CD4-positive, alpha-beta T cell treated with Interleukin-2 at 100 ng/mL for 4 hours (primary cell): Measurements from ENCODE around the gene RIMBP2.

Experiments used
- DNase-seq: peaks from one replicate; pipeline ENCODE4 v3.0.0-alpha.2; 2020; ENCODE audit warnings: low spot score

RIMBP2 gene

DNA sequence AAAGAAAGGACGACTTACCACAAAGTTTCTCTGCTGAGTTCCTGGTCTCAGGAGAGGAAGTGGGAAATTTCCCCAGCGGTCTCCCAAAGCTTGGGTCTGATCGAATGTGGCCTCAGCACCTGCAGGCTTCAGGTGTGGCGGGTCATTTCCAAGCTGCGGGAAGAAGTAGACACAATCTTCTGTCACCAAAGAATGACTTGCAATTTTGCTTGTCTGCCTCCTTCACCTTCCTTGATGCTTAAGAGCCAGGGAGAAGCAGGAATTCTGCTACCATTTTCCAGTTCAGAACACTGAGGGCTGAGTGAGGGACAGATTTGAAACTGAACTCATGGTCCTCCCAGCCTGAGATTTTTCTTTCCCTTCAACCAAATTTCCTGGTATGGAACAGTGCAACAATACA lies 87.8 kb downstream of the RIMBP2 start:
- DNase-seq: no peak

DNA sequence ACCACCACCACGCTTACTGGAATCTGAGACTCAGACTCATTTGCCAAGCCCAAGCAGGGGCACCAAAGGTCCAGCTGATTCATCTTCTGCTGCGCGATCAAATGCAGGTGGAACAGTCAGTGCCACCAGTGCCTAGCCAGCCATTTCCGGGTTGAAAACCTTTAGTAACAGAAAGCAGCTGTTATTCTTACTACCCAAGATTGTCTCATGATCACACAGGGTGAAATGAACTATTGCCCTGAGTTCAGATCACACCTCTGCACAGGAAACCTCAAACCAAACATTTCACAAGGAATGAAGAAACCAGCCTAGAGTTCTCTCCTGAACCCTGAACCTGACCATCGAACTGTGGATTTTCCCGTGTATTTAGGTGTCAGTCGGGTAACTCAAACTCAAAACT lies 88.9 kb downstream of the RIMBP2 start:
- DNase-seq: no peak

DNA sequence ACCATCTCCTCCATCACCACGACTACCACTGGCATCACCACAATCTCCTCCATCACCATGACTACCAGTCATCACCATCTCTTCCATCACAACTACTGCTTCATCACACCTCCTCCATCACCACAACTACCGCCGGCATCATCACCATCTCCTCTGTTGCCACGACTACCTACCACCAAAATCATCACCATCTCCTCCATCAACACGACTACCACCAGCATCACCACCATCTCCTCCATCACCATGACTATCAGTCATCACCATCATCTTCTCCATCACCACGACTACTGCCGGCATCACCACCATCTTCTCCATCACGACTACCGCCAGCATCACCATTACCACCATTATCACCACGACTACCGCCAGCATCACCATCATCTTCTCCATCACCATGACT lies 89.5 kb downstream of the RIMBP2 start:
- DNase-seq: no peak

DNA sequence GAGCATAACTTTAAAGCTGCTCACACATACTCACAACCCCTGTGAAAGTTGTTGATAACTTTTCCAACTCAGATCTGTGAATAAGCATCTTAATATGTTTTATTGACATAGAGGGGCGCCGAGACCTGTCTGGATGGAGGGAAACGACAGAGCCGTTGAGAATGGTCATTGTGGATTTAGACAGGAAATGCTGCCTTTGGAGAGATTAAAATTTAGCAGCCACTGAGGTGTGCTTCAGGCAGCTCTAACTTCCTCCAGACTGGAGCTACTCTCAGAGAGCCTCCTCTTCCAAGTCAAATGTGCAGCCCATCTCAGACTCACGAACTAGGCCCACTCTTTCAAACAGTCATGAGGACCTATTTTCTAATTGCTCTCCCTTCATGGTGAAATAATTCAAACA lies 90.9 kb downstream of the RIMBP2 start:
- no peak for DNase-seq

DNA sequence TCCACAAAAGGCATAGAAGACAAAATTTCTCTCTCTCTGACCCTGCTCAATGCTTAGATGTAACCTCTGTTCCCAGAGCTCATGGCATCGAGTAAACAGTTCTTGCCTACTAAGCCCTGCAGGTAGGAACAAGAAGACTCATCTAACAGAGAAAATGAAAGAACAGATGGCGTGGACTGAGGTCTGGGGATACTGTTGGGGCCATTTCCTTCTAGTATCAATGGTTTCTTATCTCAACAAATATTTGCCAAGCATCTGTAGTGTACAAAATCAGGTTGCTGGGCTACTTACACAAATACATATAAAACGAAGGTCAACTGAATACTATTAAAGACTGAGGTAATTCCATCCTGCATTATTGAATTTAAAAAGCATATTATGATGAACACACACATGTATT lies 93.3 kb downstream of the RIMBP2 start:
- no peak for DNase-seq

DNA sequence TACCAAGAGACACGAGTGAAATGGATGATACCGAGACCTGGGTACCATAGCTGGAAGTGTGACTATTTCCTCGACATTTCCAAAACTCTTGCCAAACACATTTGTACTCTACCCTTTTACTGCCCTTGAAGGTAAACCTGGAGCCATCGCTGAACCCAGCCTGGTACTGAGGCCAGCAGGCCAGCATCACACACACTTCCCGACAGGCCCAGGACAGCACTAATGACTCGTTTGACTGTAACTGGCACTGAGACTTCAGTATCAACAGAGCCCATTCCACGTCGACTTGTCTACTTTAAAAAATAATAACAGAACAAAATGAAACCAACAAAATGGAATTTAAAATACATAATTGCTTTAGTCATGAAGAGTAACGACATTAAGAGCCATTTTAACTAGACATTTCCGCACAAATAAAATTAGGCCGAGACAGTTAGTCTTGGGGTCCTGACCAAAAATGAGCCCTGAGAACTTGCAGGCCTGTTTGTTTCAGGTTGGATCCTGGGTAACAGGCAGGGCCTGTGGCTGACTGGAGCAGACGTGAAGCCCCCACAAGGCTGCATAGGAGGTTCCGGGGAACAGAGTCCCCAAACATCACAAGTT lies 94.3 kb downstream of the RIMBP2 start:
- DNase-seq: no peak

DNA sequence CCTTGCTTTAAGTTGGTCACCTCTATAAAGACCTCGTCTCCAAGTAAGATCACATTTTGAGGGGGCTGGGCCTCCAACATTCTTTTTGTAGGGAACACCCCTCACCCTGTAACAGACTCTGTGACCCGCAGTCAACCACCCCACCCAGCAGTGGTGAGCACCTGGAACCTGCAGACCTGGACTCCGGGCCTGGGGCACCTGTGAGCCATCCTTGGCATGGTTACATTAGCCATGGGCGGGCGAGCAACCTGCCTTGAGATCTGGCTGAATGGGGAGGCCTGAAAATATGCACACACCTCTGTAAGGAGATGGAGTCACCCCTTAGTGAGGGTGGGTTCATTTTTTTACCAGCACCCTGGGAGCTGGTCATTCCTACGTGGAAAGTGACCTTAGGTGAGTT lies 95.3 kb downstream of the RIMBP2 start:
- no peak for DNase-seq

DNA sequence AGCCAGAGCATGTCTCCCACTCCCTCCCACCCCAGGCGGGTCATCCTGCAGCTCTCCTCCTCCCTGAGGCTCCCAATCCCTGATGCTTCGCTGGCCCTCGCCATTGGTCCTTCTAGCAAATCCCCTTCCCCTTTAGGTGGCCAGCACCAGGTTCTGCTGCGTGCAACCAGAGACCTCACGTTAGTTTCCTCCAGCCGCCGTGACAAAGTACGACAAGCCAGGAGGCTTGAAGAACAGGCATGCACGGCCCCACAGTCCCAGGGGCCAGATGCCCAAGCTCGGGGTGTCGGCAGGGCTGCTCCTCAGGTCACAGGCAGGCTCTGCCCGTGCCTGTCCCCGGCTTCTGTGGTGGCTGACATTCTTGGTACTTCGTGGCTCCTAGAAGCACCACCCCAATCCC lies 95.8 kb downstream of the RIMBP2 start:
- DNase-seq: no peak

DNA sequence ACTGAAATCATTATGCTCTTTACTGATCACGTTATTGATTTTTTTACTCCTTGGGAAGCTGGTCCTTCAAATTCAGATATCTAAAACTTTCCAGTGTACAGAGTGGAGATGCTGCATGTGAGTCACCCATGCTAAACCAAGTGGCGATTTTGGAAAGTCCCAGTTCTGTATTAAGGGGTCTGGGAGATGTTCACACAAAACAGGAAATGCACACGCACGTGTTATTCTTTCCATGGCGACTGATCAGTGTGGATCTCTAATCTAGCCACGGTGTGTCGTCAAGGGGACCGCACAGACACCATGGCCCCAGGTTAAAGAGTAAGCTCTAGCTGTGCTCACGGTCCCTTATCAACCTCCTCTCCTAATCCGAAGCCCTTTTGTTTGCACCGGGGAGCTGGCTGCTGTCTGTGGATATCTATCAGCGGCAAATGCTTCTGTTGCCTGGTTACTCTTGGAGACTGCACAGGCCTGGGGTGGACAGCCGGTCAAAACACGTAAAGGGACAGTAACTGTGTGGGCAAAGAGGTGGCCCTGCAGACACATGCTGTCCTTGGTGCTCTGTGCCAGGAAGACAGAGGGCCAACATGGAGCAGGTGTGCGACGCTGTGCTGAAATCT lies 96.6 kb downstream of the RIMBP2 start:
- no peak for DNase-seq

DNA sequence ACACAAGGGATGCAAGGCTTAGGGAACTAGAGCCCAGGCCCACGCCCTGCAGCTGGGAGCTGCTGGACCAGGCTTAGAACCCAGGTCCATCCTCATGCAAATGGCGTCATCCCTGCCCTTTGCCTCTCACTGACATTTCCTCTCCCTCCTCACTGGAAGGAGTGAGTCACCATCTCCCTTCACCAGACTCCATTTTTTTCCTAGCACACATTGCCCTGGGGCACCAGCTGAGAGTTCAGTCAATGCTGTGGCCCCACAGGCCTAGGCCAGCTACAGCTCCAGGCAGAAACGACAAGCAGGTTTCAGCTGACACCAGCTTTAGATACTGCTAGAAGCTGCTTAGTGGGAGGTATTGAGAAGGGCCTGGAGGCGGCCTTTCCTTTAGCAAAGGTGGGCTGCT lies 98.9 kb downstream of the RIMBP2 start:
- no peak for DNase-seq

DNA sequence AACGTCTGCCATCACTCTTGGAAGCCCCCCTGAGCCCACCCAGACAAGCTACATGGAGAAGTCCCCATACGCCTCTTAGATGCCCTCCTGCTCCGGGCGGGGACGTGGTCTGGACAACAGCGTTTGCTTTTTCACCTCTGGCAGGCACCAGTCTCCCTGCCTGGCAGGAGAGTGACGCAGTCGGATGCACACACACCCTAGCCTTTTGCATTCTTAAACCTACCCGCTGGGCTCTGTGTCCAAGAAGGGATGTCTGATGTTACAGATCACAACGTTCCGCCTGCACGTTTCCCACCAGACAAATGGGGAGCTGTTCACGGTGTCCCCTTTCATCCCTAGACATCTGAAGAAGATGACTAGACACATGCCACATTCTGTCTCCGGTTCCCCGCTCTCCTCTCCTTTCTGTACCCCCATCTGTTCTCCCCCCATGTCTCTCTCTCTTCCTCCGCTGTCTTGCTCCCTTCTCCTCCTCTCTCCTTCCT lies 100.2 kb downstream of the RIMBP2 start:
- DNase-seq: no peak

DNA sequence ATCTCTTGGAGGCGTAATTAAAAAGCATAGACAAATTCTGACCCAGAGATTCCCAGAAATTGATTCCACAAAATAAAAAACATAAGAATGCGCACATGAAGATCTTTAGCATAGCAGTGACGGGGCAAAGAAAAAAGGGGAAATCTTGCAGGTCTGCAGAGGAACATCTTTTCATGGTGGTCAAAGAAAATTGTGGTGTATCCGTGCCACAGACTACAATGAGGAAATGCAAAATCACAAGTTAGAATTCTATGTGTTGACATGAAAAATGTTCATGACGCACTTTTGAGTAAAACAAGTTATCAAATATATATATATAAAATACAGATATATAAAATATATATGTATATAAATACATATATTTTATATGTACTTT lies 101.6 kb downstream of the RIMBP2 start:
- no peak for DNase-seq

DNA sequence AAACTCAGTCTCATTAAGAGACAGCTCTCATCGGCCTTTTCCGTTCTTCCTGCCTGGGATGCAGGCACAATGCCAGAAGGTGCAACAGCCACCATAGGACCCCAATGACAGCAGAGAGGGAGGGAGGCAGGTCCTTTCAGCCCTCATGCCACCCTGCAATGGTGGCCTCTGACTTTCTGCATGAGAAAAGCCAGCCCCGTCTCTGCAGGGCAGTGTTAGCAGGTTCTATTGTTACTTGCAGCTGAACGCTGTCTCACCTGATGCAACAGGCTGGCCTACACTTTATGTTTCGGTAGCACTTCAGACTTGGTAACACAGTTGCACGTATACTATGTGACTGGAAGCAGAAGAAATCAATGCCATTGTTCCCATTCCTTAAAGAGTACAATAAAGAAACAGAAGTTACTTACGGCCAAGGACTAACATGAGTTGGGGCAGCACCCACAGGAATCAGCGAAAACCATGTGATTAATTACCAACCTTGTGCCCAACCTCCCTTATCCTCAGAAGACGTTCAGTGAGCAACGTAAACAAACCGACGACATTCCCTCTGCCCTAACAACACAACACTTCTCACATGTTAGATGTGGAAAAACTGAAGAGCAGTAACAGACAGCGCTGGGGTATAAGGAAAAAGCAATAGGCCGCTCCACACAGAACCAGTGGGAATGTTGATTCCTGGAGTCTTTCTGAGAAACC lies 102.1 kb downstream of the RIMBP2 start:
- DNase-seq: no peak

DNA sequence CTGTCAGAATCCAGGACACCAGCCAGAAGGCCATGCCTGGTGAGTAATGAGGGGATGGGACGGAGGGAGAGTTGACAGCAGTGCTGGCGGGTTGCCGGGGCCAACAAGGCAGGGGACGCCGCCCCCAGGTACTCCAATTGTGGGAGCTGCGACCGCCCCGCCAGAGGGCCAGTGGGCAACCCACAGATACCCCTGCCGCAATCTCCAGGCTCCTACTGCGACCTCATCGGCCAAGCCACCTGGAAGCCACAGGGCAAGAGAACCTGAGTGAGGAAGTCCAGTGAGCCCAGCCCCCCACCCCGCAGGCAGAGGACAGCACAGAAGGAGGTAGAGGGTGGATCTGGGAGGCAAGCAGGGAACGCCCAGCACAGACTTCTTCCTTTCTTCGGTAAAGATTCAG lies 103.0 kb downstream of the RIMBP2 start:
- no peak for DNase-seq

DNA sequence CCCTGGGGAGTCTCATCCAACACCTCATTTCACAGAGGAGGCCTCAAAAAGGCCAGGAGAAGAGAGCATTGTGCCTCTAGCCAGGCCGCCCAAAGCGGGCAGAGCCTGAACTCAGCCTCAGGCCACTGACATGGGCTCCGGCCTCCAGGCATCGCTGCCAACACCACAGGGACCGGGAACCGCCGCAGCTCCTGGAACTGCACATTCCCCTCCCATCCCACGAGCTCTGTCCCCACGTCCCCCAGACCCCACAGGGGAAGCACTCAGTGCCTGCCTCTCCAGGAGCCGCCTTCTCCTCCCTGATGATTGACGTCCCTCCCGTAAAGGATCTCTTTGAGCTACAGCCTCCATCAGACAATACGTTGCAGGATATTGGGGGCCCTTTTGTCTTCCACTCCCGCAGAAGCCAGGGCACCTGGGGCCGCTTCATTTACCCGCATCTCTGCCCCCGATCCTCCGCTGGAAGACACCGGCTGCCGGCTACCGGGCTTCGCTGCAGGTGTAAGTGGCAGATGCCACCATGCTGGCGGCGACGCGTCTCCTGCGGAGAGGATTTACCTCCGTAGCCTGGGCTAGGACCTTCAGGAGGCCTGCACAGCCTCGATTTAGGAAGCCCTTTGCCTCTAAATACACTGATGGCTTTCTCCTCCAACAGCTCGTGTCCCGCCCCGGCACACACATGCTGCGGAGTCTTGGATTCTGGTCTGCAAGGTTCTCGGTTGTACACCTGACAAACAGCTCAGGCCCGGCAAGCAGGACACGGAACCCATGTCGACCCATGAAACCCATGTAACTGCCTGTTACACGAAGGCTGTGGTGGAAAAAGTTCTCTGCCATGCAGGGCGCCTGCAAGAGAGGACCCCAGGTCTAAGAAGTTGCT lies 104.8 kb downstream of the RIMBP2 start:
- DNase-seq: no peak

DNA sequence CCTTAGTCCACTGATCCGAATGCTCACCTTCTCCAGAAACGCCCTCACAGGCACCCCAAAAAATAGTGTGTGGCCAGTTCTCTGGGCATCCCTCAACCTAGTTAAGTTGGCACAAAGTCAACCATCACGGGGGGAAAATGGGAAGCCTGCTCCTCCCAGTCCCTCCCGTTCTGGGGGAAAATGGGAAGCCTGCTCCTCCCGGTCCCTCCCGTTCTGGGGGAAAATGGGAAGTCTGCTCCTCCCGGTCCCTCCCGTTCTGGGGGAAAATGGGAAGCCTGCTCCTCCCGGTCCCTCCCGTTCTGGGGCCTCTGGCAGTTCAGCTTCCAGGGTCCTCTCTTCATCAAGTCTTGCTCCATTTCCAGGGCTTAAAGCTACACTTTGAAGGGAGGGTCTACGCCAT lies 106.1 kb downstream of the RIMBP2 start:
- DNase-seq: no peak

DNA sequence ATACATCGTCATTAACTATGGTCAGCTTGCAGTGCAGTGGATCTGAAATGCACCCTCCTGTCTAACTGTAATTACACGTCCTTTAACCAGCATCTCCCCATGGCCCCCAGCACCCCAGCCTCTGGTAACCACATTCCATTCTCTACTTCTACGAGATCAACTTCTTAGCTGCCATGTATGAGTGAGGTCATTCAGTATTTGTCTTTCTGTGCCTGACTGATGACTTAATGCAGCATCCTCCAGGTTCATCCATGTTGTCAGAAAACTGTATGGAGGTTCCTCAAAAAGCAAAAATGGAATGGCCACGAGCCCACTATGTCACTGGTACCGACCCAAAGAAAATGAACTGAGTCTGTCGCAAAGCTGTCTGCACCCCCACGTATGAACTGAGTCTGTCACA lies 107.3 kb downstream of the RIMBP2 start:
- no peak for DNase-seq

DNA sequence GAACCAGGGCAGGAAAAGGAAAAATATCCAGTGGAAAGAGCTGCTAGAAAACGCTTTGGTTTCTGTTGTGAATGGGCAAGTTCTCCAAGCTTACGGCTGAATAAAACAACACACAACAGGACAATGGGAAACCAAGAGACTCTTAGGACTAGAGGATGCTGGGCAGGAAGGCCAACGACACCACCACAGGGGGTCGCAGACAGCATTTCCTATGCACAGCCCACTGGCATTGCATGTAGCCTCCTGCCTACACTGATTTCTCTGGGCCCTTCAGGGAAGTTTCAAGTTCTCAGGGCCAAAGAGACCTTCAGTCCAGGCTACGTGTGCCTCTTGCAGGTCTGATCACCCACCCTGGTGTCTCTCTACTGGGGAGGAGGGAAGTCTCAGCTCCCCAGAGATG lies 108.0 kb downstream of the RIMBP2 start:
- DNase-seq: no peak

DNA sequence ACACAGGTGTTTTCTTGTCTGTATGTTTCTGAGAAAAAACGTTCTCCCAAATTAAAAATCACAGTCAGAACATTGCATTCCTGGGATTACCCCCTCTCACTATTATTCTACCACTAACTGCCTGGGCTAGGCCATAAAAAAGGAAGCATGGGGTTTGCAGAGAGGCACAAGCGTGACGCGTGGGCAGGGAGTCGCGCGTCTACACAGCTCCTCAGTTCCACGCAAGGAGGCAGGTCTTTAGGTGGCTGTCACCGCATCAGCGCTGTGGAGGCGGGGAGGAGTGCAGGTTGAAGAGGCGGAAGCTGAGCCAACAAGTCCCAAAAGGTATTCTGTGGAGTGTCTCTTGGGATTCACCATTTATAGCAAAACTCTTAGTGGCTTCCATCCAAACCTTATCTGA lies 109.9 kb downstream of the RIMBP2 start:
- DNase-seq: no peak

DNA sequence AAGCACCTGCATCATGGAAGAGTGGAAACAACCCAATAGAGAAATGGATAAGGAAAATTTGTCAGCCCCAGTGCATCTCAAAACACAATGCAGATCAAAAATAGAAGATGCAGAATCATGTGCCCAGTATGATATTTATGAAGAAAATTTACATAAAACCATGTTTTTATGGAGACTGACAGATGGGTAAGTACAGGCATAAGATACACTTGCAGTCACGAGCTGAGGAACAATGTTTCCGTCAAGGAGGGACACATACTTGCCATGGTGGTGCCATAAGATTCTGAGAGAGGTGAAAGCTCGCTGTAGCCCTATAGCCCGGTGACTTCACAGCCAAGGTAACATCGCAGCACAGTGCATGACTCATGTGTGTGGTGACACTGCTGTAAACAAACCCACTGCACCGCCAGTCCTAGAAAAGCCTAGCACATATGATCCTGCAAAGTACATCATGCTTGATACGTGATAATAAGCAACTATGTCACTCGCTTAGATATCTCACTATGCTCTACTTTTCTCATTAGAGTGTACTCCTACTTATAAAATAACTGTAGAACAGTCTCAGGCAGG lies 112.6 kb downstream of the RIMBP2 start:
- no peak for DNase-seq

DNA sequence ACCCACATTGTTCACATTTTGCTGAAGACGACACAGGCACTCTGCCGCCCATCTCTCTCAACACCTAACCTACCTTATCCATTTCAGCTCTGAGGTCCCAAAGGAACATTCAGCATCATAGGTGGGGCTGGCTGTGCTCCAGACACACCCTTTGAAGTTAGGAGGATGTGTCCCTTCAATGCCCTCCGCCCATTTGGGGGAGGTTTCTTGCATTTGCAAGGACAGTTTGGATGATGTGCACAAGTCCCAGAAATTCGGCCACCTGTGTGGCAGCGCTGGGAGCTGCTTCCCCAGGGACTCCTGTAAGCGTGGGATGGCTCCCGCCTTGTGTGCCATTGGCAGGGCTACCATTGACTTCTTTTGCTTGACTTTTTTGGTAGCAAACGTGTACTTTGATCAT lies 113.8 kb downstream of the RIMBP2 start:
- DNase-seq: no peak

DNA sequence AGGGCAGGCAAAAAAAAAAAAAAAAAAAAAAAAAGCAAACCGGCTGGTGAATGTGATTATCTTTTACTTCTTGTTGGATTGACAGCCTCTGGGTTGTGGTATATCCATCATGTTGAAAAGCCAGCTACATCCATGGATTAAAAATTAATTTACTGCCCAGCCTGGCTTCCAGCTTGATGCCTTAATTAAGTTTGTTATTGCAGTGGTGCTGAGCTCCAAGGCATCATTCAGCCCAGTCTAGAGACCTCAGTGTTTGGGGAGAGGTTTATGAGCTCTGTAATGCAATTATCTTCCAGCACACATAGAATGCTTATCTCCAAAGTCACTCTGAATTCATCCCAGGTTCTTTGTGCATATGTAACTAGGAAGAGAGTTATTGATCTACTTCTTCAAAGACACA lies 114.8 kb downstream of the RIMBP2 start:
- DNase-seq: no peak
